ENCODE measurements around the gene GRAMD1B. TPM values are rescaled to one million over a fixed set of nuclear protein-coding genes. Genes with fewer than 3 reads are reported as not detected.

The GRAMD1B gene
- total RNA-seq, 1 experiment from 2014 or later, result 1.2 TPM

- no peak overlapping the region for H3K4me3 Mint-ChIP-seq (ENCODE audit: unreplicated experiment)
- no peak for TF ChIP-seq CTCF (IDR thresholded peaks at IDR 0.05; ENCODE audit: insufficient read depth in 1 of 2, low read depth in 1 of 2, low read length in 1 of 2, severe bottlenecking in 1 of 2, unreplicated experiment in 1 of 2)
- POLR2A ChIA-PET, result no interaction called here
- Histone ChIP-seq H3K36me3 (ENCODE audit: control insufficient read depth, insufficient read depth, low read length) (no peaks in the 10 kb centered on the region), H3K4me1 (no peaks in the 10 kb centered on the region), H3K4me3 (ENCODE audit: low read depth, low read length) (no peak overlapping the region), H3K27me3 (replicated peaks; ENCODE audit: control insufficient read depth, insufficient read depth, low read length) (no peaks in the 10 kb centered on the region), H3K9me3 (no peaks in the 10 kb centered on the region)
- CTCF ChIA-PET, result no interaction called here
- intact Hi-C loops (cut with micrococcal nuclease; ENCODE audit: unreplicated experiment), result no loop called here
- H3K4me1 Mint-ChIP-seq (ENCODE audit: low read depth, unreplicated experiment), result no peaks in the 10 kb centered on the region
- H3K9me3 Mint-ChIP-seq (ENCODE audit: unreplicated experiment), result no peaks in the 10 kb centered on the region
- H3K36me3 Mint-ChIP-seq (ENCODE audit: insufficient read depth, unreplicated experiment), result no peaks in the 10 kb centered on the region
- no peak for DNase-seq
- H3K27ac Mint-ChIP-seq (ENCODE audit: unreplicated experiment), result no peak overlapping the region
- BruUV-seq (replicated peaks), result no TSS peak
- peaks cover 17% of the 10 kb centered on the region for H3K27me3 Mint-ChIP-seq (ENCODE audit: insufficient read depth, unreplicated experiment)
Observed at GRCh38 chr11:123608945-123609344, 178.9 kb downstream of the GRAMD1B start.

GRCh38 chr11:123611698-123612097 lies 181.6 kb downstream of the GRAMD1B start:
- DNase-seq, result no peak

GRCh38 chr11:123616505-123617198 lies 186.6 kb downstream of the GRAMD1B start:
- CTCF ChIA-PET, result interaction anchor here (0.6 kb wide), 1 partner anchor 19 kb away, joined by 6 read pairs; no protein-coding TSS in a partner anchor
- no peaks in the 10 kb centered on the region for H3K9me3 ChIP-seq
- Mint-ChIP-seq H3K4me3 (ENCODE audit: unreplicated experiment) (no peak overlapping the region), H3K36me3 (ENCODE audit: insufficient read depth, unreplicated experiment) (no peaks in the 10 kb centered on the region), H3K4me1 (ENCODE audit: low read depth, unreplicated experiment) (no peaks in the 10 kb centered on the region), H3K27me3 (ENCODE audit: insufficient read depth, unreplicated experiment) (peaks cover 14% of the 10 kb centered on the region), H3K27ac (ENCODE audit: unreplicated experiment) (no peak overlapping the region), H3K9me3 (ENCODE audit: unreplicated experiment) (no peaks in the 10 kb centered on the region)
- POLR2A ChIA-PET, result no interaction called here
- TF ChIP-seq CTCF (IDR thresholded peaks at IDR 0.05; ENCODE audit: insufficient read depth in 1 of 2, low read depth in 1 of 2, low read length in 1 of 2, severe bottlenecking in 1 of 2, unreplicated experiment in 1 of 2), result no peak
- H3K36me3 ChIP-seq (ENCODE audit: control insufficient read depth, insufficient read depth, low read length), result no peaks in the 10 kb centered on the region
- no peaks in the 10 kb centered on the region for H3K4me1 ChIP-seq
- H3K27me3 ChIP-seq (replicated peaks; ENCODE audit: control insufficient read depth, insufficient read depth, low read length), result no peaks in the 10 kb centered on the region
- BruUV-seq (replicated peaks), result no TSS peak
- no peak overlapping the region for H3K4me3 ChIP-seq (ENCODE audit: low read depth, low read length)
- no peak for DNase-seq
- intact Hi-C loops (cut with micrococcal nuclease; ENCODE audit: unreplicated experiment), result no loop called here

More at GRCh38 chr11:123611698-123612097, 181.6 kb downstream of the GRAMD1B start:
- intact Hi-C loops (cut with micrococcal nuclease; ENCODE audit: unreplicated experiment), result no loop called here
- no peak for TF ChIP-seq CTCF (IDR thresholded peaks at IDR 0.05; ENCODE audit: insufficient read depth in 1 of 2, low read depth in 1 of 2, low read length in 1 of 2, severe bottlenecking in 1 of 2, unreplicated experiment in 1 of 2)
- no peaks in the 10 kb centered on the region for H3K9me3 Mint-ChIP-seq (ENCODE audit: unreplicated experiment)
- no peaks in the 10 kb centered on the region for H3K36me3 Mint-ChIP-seq (ENCODE audit: insufficient read depth, unreplicated experiment)
- Histone ChIP-seq H3K4me3 (ENCODE audit: low read depth, low read length) (no peak overlapping the region), H3K27me3 (replicated peaks; ENCODE audit: control insufficient read depth, insufficient read depth, low read length) (no peaks in the 10 kb centered on the region), H3K36me3 (ENCODE audit: control insufficient read depth, insufficient read depth, low read length) (no peaks in the 10 kb centered on the region), H3K9me3 (no peaks in the 10 kb centered on the region), H3K4me1 (no peaks in the 10 kb centered on the region)
- ChIA-PET POLR2A (no interaction called here), CTCF (no interaction called here)
- no peak overlapping the region for H3K4me3 Mint-ChIP-seq (ENCODE audit: unreplicated experiment)
- no peaks in the 10 kb centered on the region for H3K4me1 Mint-ChIP-seq (ENCODE audit: low read depth, unreplicated experiment)
- no peak overlapping the region for H3K27ac Mint-ChIP-seq (ENCODE audit: unreplicated experiment)
- no TSS peak for BruUV-seq (replicated peaks)
- H3K27me3 Mint-ChIP-seq (ENCODE audit: insufficient read depth, unreplicated experiment), result peaks cover 12% of the 10 kb centered on the region

Measured in Caco-2 (cell line).